A673 (cell line): Measurements from ENCODE around the gene WSCD2. TPM values are rescaled to one million over a fixed set of nuclear protein-coding genes. Genes with fewer than 3 reads are reported as not detected.

Experiments
- BruUV-seq: library from RNA; stranded (reverse); fragments of 400-500 nt; replicated peaks from 2 replicates; lab custom pipeline; 2021; lab: Mats Ljungman, UMichigan
- CTCF ChIA-PET: fragments of 300-600 bp; sonication (Branson Sonifier 250); formaldehyde crosslinking; loops from one replicate; lab custom pipeline; 2022; ENCODE audit warnings: antibody characterized with exemption; lab: Charles Lee
- POLR2A ChIA-PET: fragments of 300-600 bp; sonication (Branson Sonifier 250); formaldehyde crosslinking; loops from one replicate; lab custom pipeline; 2022; ENCODE audit warnings: antibody characterized with exemption; ENCODE audit not compliant: low non-redundant PET; lab: Charles Lee
- DNase-seq: peaks from one replicate; pipeline ENCODE4 v3.0.0-alpha.2; 2015; ENCODE audit warnings: low spot score
- H3K27ac ChIP-seq: fragments of 200-600 bp; sonication (generic); 2 replicates; pipeline ENCODE4 v1.5.1; 2016; ENCODE audit warnings: mixed run types, low read depth, mild to moderate bottlenecking, mixed read lengths, antibody characterized with exemption, low read length; ENCODE audit not compliant: poor library complexity, severe bottlenecking
- H3K27me3 ChIP-seq: fragments of 200-600 bp; sonication (generic); replicated peaks from 2 replicates; pipeline ENCODE4 v1.6.1; 2017; ENCODE audit warnings: mixed run types, low read depth, mild to moderate bottlenecking, mixed read lengths, antibody characterized with exemption, low read length; ENCODE audit not compliant: insufficient read depth, poor library complexity
- H3K36me3 ChIP-seq: fragments of 200-600 bp; sonication (generic); 2 replicates; pipeline ENCODE4 v1.6.1; 2016; ENCODE audit warnings: mixed run types, mild to moderate bottlenecking, mixed read lengths, antibody characterized with exemption, low read length; ENCODE audit not compliant: insufficient read depth, poor library complexity, severe bottlenecking
- H3K4me1 ChIP-seq: fragments of 200-600 bp; sonication (generic); 2 replicates; pipeline ENCODE4 v1.6.1; 2017; ENCODE audit warnings: mixed run types, mild to moderate bottlenecking, mixed read lengths, antibody characterized with exemption, low read length; ENCODE audit not compliant: insufficient read depth, poor library complexity, severe bottlenecking
- H3K4me3 ChIP-seq: fragments of 200-600 bp; sonication (generic); 2 replicates; pipeline ENCODE4 v1.5.1; 2016; ENCODE audit warnings: low read depth, mixed run types, mild to moderate bottlenecking, mixed read lengths, low read length; ENCODE audit not compliant: poor library complexity, severe bottlenecking
- H3K9me3 ChIP-seq: fragments of 200-600 bp; sonication (generic); 2 replicates; pipeline ENCODE4 v1.6.1; 2016; ENCODE audit warnings: mixed run types, low read depth, mild to moderate bottlenecking, mixed read lengths, antibody characterized with exemption, low read length; ENCODE audit not compliant: poor library complexity, severe bottlenecking
- CTCF ChIP-seq: fragments of 300-800, 200-600 bp; sonication (generic); conservative IDR thresholded peaks from 2 replicates; pipeline ENCODE4 v1.5.1; 2017; ENCODE audit warnings: low read depth, mild to moderate bottlenecking, antibody characterized with exemption, low read length, moderate library complexity, mixed read lengths
- EZH2 ChIP-seq: fragments of 200-600 bp; sonication (generic); IDR thresholded peaks from 2 replicates; pipeline ENCODE4 v1.6.1; 2017; ENCODE audit warnings: borderline replicate concordance, low read depth, mild to moderate bottlenecking, mixed read lengths, antibody characterized with exemption, low read length; ENCODE audit not compliant: poor library complexity, severe bottlenecking
- intact Hi-C: fragments of 100-400 bp; cut with micrococcal nuclease; formaldehyde crosslinking; loops from one replicate; pipeline ENCODE4 v1.10.0; 2022; ENCODE audit not compliant: unreplicated experiment
- total RNA-seq: library from RNA; stranded (reverse); gene quantifications from 2 replicates; pipeline ENCODE4 v1.2.3, GENCODE V29; 2021

The WSCD2 gene
- total RNA-seq, 1 experiment from 2014 or later = not detected

- intact Hi-C loops = loop anchor here (10.0 kb wide), 1 partner anchor 198 kb away; no protein-coding TSS in a partner anchor
- H3K27me3 ChIP-seq = peaks cover 66% of the 10 kb centered on the region
- H3K27ac ChIP-seq = no peak overlapping the region
- H3K4me1 ChIP-seq = no peaks in the 10 kb centered on the region
- TF ChIP-seq EZH2 = no peak
- TF ChIP-seq CTCF = no peak
- H3K4me3 ChIP-seq = no peak overlapping the region
- ChIA-PET CTCF (no interaction called here), POLR2A (no interaction called here)
- no TSS peak for BruUV-seq
- H3K9me3 ChIP-seq = peaks cover 22% of the 10 kb centered on the region
- H3K36me3 ChIP-seq = no peaks in the 10 kb centered on the region
- DNase-seq = no peak
Observed at GRCh38 chr12:108257004-108257403, 127.9 kb downstream of the WSCD2 start.

- TF ChIP-seq CTCF = no peak
- TF ChIP-seq EZH2 = no peak
- no peak for DNase-seq
- ChIA-PET POLR2A (no interaction called here), CTCF (no interaction called here)
- Histone ChIP-seq H3K36me3 (no peaks in the 10 kb centered on the region), H3K27ac (no peak overlapping the region), H3K4me3 (no peak overlapping the region), H3K4me1 (no peaks in the 10 kb centered on the region), H3K9me3 (peaks cover 22% of the 10 kb centered on the region), H3K27me3 (peaks cover 65% of the 10 kb centered on the region)
- intact Hi-C loops = loop anchor here (10.0 kb wide), 1 partner anchor 197 kb away; no protein-coding TSS in a partner anchor
- BruUV-seq = no TSS peak
Observed at GRCh38 chr12:108257610-108258106, 128.6 kb downstream of the WSCD2 start.

- CTCF ChIA-PET = no interaction called here
Observed at GRCh38 chr12:108260039-108260438, 131.0 kb downstream of the WSCD2 start.

More at GRCh38 chr12:108260039-108260438, 131.0 kb downstream of the WSCD2 start:
- no peak overlapping the region for H3K4me3 ChIP-seq
- intact Hi-C loops = no loop called here
- POLR2A ChIA-PET = no interaction called here
- no peaks in the 10 kb centered on the region for H3K36me3 ChIP-seq
- no peak for DNase-seq
- no peak for TF ChIP-seq EZH2
- TF ChIP-seq CTCF = no peak
- H3K4me1 ChIP-seq = no peaks in the 10 kb centered on the region
- H3K9me3 ChIP-seq = peaks cover 22% of the 10 kb centered on the region
- peaks cover 69% of the 10 kb centered on the region for H3K27me3 ChIP-seq
- no TSS peak for BruUV-seq
- H3K27ac ChIP-seq = no peak overlapping the region
